ENCODE measurements around the gene SPATS2L.
"Not testable (repeated sequence)": the region's sequence is repeated elsewhere in the genome, so short reads cannot be mapped to it uniquely, and the experiment has no call there.

Gene SPATS2L

GRCh38 chr2:200320991-200321390 lies 14.5 kb downstream of the SPATS2L start:
- no peak for DNase-seq

- DNase-seq: no peak
These were observed 15.5 kb downstream of the SPATS2L start for GRCh38 chr2:200321780-200322534.

- DNase-seq: no peak
These were observed 16.1 kb downstream of the SPATS2L start for GRCh38 chr2:200322607-200323006.

- DNase-seq: no peak
These were observed 17.9 kb downstream of the SPATS2L start for GRCh38 chr2:200324362-200324761.

GRCh38 chr2:200329384-200329783 lies 22.9 kb downstream of the SPATS2L start:
- DNase-seq: no peak

- DNase-seq: no peak
These were observed 23.3 kb downstream of the SPATS2L start for GRCh38 chr2:200329798-200330197.

- no peak for DNase-seq
These were observed 24.0 kb downstream of the SPATS2L start for GRCh38 chr2:200330351-200331060.

- DNase-seq: no peak
These were observed 24.5 kb downstream of the SPATS2L start for GRCh38 chr2:200331061-200331400.

- DNase-seq: no peak
These were observed 29.2 kb downstream of the SPATS2L start for GRCh38 chr2:200335657-200336056.

- no peak for DNase-seq
These were observed 30.6 kb downstream of the SPATS2L start for GRCh38 chr2:200336980-200337615.

- no peak for DNase-seq
These were observed 31.1 kb downstream of the SPATS2L start for GRCh38 chr2:200337621-200338020.

- no peak for DNase-seq
These were observed 32.2 kb downstream of the SPATS2L start for GRCh38 chr2:200338692-200339091.

- no peak for DNase-seq
These were observed 34.2 kb downstream of the SPATS2L start for GRCh38 chr2:200340508-200341224.

GRCh38 chr2:200341376-200341775 lies 34.9 kb downstream of the SPATS2L start:
- no peak for DNase-seq

GRCh38 chr2:200342235-200342634 lies 35.7 kb downstream of the SPATS2L start:
- no peak for DNase-seq

- no peak for DNase-seq
These were observed 36.2 kb downstream of the SPATS2L start for GRCh38 chr2:200342654-200343053.

- DNase-seq: not testable (repeated sequence)
These were observed 37.7 kb downstream of the SPATS2L start for GRCh38 chr2:200344202-200344601.

GRCh38 chr2:200345975-200346374 lies 39.5 kb downstream of the SPATS2L start:
- DNase-seq: no peak

- DNase-seq: no peak
These were observed 40.8 kb downstream of the SPATS2L start for GRCh38 chr2:200347301-200347700.

- no peak for DNase-seq
These were observed 42.5 kb downstream of the SPATS2L start for GRCh38 chr2:200348897-200349563.

- no peak for DNase-seq
These were observed 43.4 kb downstream of the SPATS2L start for GRCh38 chr2:200349868-200350267.

- no peak for DNase-seq
These were observed 44.4 kb downstream of the SPATS2L start for GRCh38 chr2:200350850-200351285.

- DNase-seq: no peak
These were observed 45.3 kb downstream of the SPATS2L start for GRCh38 chr2:200351815-200352214.
